Brain microvascular endothelial cell (primary cell): ENCODE data around the gene PXDN.

ENCODE experiments used
- DNase-seq: peaks from one replicate; pipeline ENCODE4 v3.0.0-alpha.2; 2020
- H3K27ac ChIP-seq: fragments of 250-450 bp; sonication (Bioruptor Pico); 2 replicates; pipeline ENCODE4 v1.5.1; 2020; ENCODE audit warnings: mild to moderate bottlenecking, moderate library complexity
- H3K27me3 ChIP-seq: fragments of 250-450 bp; sonication (Bioruptor Pico); replicated peaks from 2 replicates; pipeline ENCODE4 v1.5.1; 2020; ENCODE audit warnings: mild to moderate bottlenecking
- H3K36me3 ChIP-seq: fragments of 250-450 bp; sonication (Bioruptor Pico); replicated peaks from 2 replicates; pipeline ENCODE4 v1.5.1; 2020; ENCODE audit warnings: mild to moderate bottlenecking
- H3K4me3 ChIP-seq: 2 replicates; pipeline ENCODE4 v1.5.1; 2011; ENCODE audit warnings: low read depth, mild to moderate bottlenecking, control low read depth, low read length, moderate library complexity
- CTCF ChIP-seq: IDR thresholded peaks from 2 replicates; pipeline ENCODE4 v1.5.1; 2011; ENCODE audit warnings: low read depth, mild to moderate bottlenecking, moderate library complexity, low read length, control low read depth, inconsistent platforms; ENCODE audit errors: missing control alignments
- in situ Hi-C: cut with HindIII; loops from 2 replicates; pipeline ENCODE4 v1.10.0; 2017; ENCODE audit warnings: low sequenced_read_pairs, low pct_ligation_motif_present

Gene PXDN

DNA sequence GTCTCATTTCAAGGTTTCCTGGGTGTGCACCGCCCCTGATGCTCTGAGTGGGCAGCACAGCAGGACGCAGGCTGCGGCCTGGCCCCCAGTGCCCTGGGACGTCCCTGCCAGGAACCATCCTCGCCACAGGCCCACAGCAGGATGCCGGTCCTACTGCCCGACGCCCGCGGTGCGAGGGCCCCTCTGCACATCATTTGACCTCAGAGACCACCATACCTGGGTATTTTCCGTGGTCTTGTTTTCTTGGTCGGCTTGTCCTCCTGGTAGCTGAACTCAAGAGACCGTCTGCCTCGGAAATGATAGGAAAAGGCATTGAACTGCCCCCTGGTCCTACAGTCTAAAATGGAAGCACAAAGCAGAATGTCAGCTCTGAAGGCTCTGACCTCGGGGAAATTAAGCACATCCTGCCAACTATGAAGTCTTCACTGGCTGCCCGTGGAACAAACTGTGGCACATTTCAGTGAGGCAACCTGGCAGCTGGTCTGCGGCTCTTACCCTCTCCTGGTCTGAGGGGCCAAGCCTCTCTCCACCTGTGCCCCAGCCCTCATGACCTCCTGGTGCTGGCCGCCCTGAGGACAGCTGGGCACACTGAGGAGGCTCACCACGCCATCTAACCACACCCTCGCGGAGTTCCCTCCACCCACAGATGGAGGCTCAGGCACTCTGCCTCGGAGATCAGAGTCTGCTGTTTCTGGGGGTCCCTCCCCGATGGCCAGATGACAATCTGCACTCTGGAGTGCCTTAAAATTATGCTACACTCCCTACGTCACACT lies 105.0 kb downstream of the PXDN start:
- Histone ChIP-seq H3K4me3 (no peak overlapping the region), H3K27me3 (no peaks in the 10 kb centered on the region), H3K36me3 (peaks cover 43% of the 10 kb centered on the region), H3K27ac (no peak overlapping the region)
- in situ Hi-C loops = no loop called here
- DNase-seq = no peak
- TF ChIP-seq CTCF = no peak

GRCh38 chr2:1638281-1638860 lies 105.9 kb downstream of the PXDN start:
- in situ Hi-C loops = no loop called here
- TF ChIP-seq CTCF = no peak
- no peak overlapping the region for H3K27ac ChIP-seq
- H3K27me3 ChIP-seq = no peaks in the 10 kb centered on the region
- peaks cover 47% of the 10 kb centered on the region for H3K36me3 ChIP-seq
- no peak for DNase-seq
- no peak overlapping the region for H3K4me3 ChIP-seq

GRCh38 chr2:1636791-1637415 lies 107.4 kb downstream of the PXDN start:
- TF ChIP-seq CTCF = no peak
- Histone ChIP-seq H3K4me3 (no peak overlapping the region), H3K27ac (no peak overlapping the region), H3K27me3 (no peaks in the 10 kb centered on the region), H3K36me3 (peaks cover 49% of the 10 kb centered on the region)
- in situ Hi-C loops = no loop called here
- DNase-seq = no peak

DNA sequence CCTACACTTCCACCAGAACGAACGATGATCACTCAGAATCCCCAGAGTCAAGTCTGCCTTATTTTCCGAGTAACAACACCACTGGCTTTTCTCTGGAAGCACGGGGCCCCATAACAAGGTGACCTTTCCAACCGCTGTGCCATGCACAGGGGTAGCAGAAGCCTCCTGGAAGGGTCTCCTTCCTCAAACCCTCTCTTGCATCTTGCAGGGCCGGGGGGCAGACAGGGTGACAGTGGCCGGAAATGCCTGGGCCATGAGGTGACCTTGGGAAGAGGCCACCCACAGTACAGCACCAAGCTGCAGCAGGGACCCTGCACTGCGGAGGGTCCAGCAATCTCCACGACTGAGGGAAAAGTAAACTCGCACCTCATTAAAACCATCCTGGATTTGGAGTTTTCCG lies 108.5 kb downstream of the PXDN start:
- no peak for DNase-seq
- in situ Hi-C loops = no loop called here

GRCh38 chr2:1634681-1635341 lies 109.5 kb downstream of the PXDN start:
- no peaks in the 10 kb centered on the region for H3K27me3 ChIP-seq
- DNase-seq = no peak
- TF ChIP-seq CTCF = no peak
- peaks cover 49% of the 10 kb centered on the region for H3K36me3 ChIP-seq
- H3K4me3 ChIP-seq = no peak overlapping the region
- H3K27ac ChIP-seq = no peak overlapping the region
- in situ Hi-C loops = no loop called here

More for the DNA sequence above, 108.5 kb downstream of the PXDN start:
- Histone ChIP-seq H3K27me3 (no peaks in the 10 kb centered on the region), H3K27ac (no peak overlapping the region), H3K36me3 (peaks cover 49% of the 10 kb centered on the region), H3K4me3 (no peak overlapping the region)
- no peak for TF ChIP-seq CTCF
